Loucy (cell line): ENCODE data around the gene LPAR3.

ENCODE experiments used
- H2AFZ ChIP-seq: fragments of 200-600 bp; sonication (generic); 2 replicates; pipeline ENCODE4 v1.6.0; 2016; ENCODE audit warnings: antibody characterized with exemption, mild to moderate bottlenecking, low read length, moderate library complexity
- H3F3A ChIP-seq: fragments of 200-600 bp; 2 replicates; pipeline ENCODE4 v1.6.0; 2016; ENCODE audit warnings: antibody characterized with exemption, low read depth, mild to moderate bottlenecking
- H3K27me3 ChIP-seq: fragments of 200-600 bp; sonication (generic); 2 replicates; pipeline ENCODE4 v1.6.1; 2014; ENCODE audit warnings: low read length, mild to moderate bottlenecking; ENCODE audit not compliant: insufficient read depth, poor library complexity, severe bottlenecking
- H3K36me3 ChIP-seq: fragments of 200-600 bp; sonication (generic); 2 replicates; pipeline ENCODE4 v1.6.1; 2016; ENCODE audit warnings: low read length; ENCODE audit not compliant: insufficient read depth
- H3K4me1 ChIP-seq: fragments of 200-600 bp; sonication (generic); 2 replicates; pipeline ENCODE4 v1.5.1; 2014; ENCODE audit warnings: low read length, mild to moderate bottlenecking; ENCODE audit not compliant: insufficient read depth, poor library complexity, severe bottlenecking
- H3K4me2 ChIP-seq: fragments of 200-600 bp; sonication (generic); 2 replicates; pipeline ENCODE4 v1.6.0; 2014; ENCODE audit warnings: antibody characterized with exemption, low read length, low read depth, mild to moderate bottlenecking; ENCODE audit not compliant: poor library complexity, severe bottlenecking
- H3K4me3 ChIP-seq: fragments of 200-600 bp; sonication (generic); 2 replicates; pipeline ENCODE4 v1.5.1; 2014; ENCODE audit warnings: low read length, mild to moderate bottlenecking, mixed read lengths; ENCODE audit not compliant: poor library complexity, severe bottlenecking
- H3K79me2 ChIP-seq: fragments of 200-600 bp; sonication (generic); 2 replicates; pipeline ENCODE4 v1.6.1; 2014; ENCODE audit warnings: low read length; ENCODE audit not compliant: insufficient read depth
- H3K9ac ChIP-seq: fragments of 200-600 bp; sonication (generic); 2 replicates; pipeline ENCODE4 v1.6.0; 2014; ENCODE audit warnings: mild to moderate bottlenecking, low read depth, low read length, moderate library complexity; ENCODE audit not compliant: poor library complexity, severe bottlenecking
- H3K9me2 ChIP-seq: fragments of 200-600 bp; sonication (generic); replicated peaks from 2 replicates; pipeline ENCODE4 v1.6.1; 2016; ENCODE audit warnings: low read depth, low read length, mixed read lengths
- H3K9me3 ChIP-seq: fragments of 200-600 bp; sonication (generic); 2 replicates; pipeline ENCODE4 v1.6.1; 2014; ENCODE audit warnings: mild to moderate bottlenecking, antibody characterized with exemption, low read length, low read depth; ENCODE audit not compliant: insufficient read depth
- H4K20me1 ChIP-seq: fragments of 200-600 bp; sonication (generic); 2 replicates; pipeline ENCODE4 v1.6.0; 2014; ENCODE audit warnings: antibody characterized with exemption, low read length, mild to moderate bottlenecking; ENCODE audit not compliant: insufficient read depth, poor library complexity, severe bottlenecking
- EZH2phosphoT487 ChIP-seq: fragments of 200-600 bp; IDR thresholded peaks from 2 replicates; pipeline ENCODE4 v1.6.1; 2018; ENCODE audit warnings: antibody characterized with exemption, mild to moderate bottlenecking, moderate library complexity, borderline replicate concordance
- TF ChIP-seq, protein P1 (sequence below): fragments of 200-600 bp; sonication (generic); conservative IDR thresholded peaks from 2 replicates; pipeline ENCODE4 v1.5.1; 2014; ENCODE audit warnings: mild to moderate bottlenecking, antibody characterized with exemption, low read length

LPAR3 gene

DNA sequence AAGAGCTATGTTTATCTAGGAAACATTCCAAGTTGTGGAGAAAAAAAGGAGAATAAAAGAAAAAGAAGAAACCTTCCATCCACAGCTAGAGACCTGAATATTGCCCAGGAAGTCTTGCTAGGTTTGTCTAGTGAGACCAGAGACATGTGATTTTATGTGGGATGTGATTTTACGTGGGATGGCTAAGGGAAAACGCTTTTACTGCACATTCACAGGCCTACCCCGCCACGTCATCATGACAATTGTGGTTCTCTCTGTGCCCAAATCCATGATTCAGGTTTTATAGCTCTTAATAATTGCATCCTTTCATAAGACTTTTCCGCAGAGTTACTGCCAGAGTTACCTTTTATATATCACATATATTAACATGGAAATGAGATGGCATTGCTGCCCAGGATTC lies 116.4 kb downstream of the LPAR3 start:
- Histone ChIP-seq H3K9ac (no peak overlapping the region), H3K79me2 (no peaks in the 10 kb centered on the region), H3K4me3 (no peak overlapping the region), H3K27me3 (no peaks in the 10 kb centered on the region), H2AFZ (no peak overlapping the region), H3K36me3 (no peaks in the 10 kb centered on the region), H3K4me1 (peaks cover 20% of the 10 kb centered on the region), H3F3A (peaks cover 3% of the 10 kb centered on the region; the same call in 1 of the 2 replicates), H4K20me1 (no peaks in the 10 kb centered on the region), H3K4me2 (no peak overlapping the region), H3K9me3 (no peaks in the 10 kb centered on the region), H3K9me2 (no peaks in the 10 kb centered on the region)
- TF ChIP-seq, protein P1, sequence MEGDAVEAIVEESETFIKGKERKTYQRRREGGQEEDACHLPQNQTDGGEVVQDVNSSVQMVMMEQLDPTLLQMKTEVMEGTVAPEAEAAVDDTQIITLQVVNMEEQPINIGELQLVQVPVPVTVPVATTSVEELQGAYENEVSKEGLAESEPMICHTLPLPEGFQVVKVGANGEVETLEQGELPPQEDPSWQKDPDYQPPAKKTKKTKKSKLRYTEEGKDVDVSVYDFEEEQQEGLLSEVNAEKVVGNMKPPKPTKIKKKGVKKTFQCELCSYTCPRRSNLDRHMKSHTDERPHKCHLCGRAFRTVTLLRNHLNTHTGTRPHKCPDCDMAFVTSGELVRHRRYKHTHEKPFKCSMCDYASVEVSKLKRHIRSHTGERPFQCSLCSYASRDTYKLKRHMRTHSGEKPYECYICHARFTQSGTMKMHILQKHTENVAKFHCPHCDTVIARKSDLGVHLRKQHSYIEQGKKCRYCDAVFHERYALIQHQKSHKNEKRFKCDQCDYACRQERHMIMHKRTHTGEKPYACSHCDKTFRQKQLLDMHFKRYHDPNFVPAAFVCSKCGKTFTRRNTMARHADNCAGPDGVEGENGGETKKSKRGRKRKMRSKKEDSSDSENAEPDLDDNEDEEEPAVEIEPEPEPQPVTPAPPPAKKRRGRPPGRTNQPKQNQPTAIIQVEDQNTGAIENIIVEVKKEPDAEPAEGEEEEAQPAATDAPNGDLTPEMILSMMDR, result no peak
- no peak for TF ChIP-seq EZH2phosphoT487

DNA sequence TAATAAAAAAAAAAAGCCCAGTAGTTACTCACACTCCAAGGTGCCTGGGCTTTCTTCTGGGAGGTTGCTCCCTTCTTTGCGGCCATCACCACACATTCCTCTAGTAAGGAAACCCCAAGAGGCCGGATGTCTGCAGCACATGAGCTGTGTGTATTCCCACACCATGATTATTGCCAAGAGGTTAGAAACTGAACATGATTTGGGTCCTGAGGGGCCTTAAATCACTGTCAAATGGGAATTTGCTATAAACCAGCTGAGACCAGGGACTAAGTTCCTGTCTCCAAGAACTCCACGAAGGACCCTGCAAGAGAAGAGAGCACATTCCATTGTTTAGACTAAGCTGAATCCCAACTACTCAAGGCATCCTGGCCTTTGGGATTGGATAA lies 117.5 kb downstream of the LPAR3 start:
- no peak for TF ChIP-seq EZH2phosphoT487
- TF ChIP-seq, protein P1, result no peak
- no peaks in the 10 kb centered on the region for H3K79me2 ChIP-seq
- H3F3A ChIP-seq, result peaks cover 3% of the 10 kb centered on the region; the same call in 1 of the 2 replicates
- no peaks in the 10 kb centered on the region for H4K20me1 ChIP-seq
- H3K9ac ChIP-seq, result no peak overlapping the region
- H2AFZ ChIP-seq, result no peak overlapping the region
- peaks cover 15% of the 10 kb centered on the region for H3K4me1 ChIP-seq
- no peak overlapping the region for H3K4me2 ChIP-seq
- H3K9me2 ChIP-seq, result no peaks in the 10 kb centered on the region
- H3K27me3 ChIP-seq, result no peaks in the 10 kb centered on the region
- H3K9me3 ChIP-seq, result no peaks in the 10 kb centered on the region
- no peaks in the 10 kb centered on the region for H3K36me3 ChIP-seq
- H3K4me3 ChIP-seq, result no peak overlapping the region

DNA sequence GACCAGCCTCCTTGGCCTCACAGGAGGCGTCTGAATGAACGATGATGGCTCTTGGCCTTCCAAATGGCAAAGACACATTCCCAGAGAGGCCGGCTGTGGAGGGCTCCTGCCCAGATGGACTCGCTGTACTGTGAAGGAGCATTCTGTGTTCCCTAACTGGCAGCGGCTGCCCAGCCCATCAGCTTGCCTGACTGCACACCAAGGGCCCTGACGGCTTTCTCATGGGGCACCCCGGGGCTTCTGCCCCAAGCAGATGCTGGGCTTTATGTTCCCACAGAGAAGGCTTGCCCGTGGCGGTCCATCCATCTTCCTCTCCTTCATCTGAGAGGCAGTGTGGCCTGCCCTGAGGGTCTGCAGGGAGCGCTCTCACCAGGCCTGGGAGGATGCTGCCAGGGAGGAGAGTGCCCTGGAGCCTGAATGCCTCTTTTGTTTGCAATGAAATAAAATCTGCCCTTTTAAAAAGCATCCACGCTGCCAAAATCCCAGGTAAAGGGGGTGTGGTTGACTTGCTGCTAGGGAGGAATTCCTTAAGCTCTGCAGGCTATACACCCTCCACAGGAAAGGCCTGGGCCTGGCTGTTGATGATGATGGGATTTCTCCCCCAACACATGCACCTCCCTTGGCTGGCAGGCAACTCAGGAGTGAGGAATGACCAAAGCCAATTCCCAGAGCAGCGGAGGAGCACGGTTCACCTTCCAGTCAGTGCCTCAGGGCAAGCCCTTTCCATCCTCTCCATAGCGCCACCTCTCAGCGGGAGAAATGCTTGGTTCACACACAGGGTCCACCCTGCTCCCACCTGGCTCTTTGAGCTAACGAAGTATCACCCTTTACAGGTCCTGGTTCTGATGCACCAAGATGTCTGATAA lies 118.1 kb downstream of the LPAR3 start:
- H3K27me3 ChIP-seq, result no peaks in the 10 kb centered on the region
- no peaks in the 10 kb centered on the region for H4K20me1 ChIP-seq
- H3K4me3 ChIP-seq, result no peak overlapping the region
- peaks cover 9% of the 10 kb centered on the region for H3K4me1 ChIP-seq
- H3K9ac ChIP-seq, result no peak overlapping the region
- H3K4me2 ChIP-seq, result no peak overlapping the region
- no peaks in the 10 kb centered on the region for H3F3A ChIP-seq
- no peaks in the 10 kb centered on the region for H3K9me3 ChIP-seq
- no peak overlapping the region for H2AFZ ChIP-seq
- H3K36me3 ChIP-seq, result no peaks in the 10 kb centered on the region
- H3K9me2 ChIP-seq, result no peaks in the 10 kb centered on the region
- TF ChIP-seq, protein P1, result peak; percentile 28; the same call in 1 of the 2 replicates
- TF ChIP-seq EZH2phosphoT487, result no peak
- no peaks in the 10 kb centered on the region for H3K79me2 ChIP-seq
